Midbrain (tissue), 1 donor: Measurements from ENCODE around the gene INO80B.
"Not testable (repeated sequence)": the region's sequence is repeated elsewhere in the genome, so short reads cannot be mapped to it uniquely, and the experiment has no call there.

Experiments
- DNase-seq: peaks from one replicate; lab custom pipeline; 2025; lab: John Stamatoyannopoulos, UW

INO80B gene

GRCh38 chr2:74481961-74482800 is 27.3 kb downstream of the INO80B start:
- peak; percentile 76 for DNase-seq

- DNase-seq: peak; percentile 96
These were observed 28.2 kb downstream of the INO80B start, which contains the start of the genes CCDC142 and TTC31 for GRCh38 chr2:74482801-74483674. TSS of gene CCDC142 (minus strand) at chr2:74482998. CDS start at chr2:74482837, 161 bp downstream. TSS of gene TTC31 (plus strand) at chr2:74483081. CDS start at chr2:74483096, 15 bp downstream.

GRCh38 chr2:74483675-74484164 is 28.8 kb downstream of the INO80B start:
- not testable (repeated sequence) for DNase-seq

GRCh38 chr2:74486141-74486540 is 31.3 kb downstream of the INO80B start:
- no peak for DNase-seq

GRCh38 chr2:74488643-74489481 is 34.0 kb downstream of the INO80B start:
- DNase-seq: no peak

GRCh38 chr2:74489906-74490305 is 35.0 kb downstream of the INO80B start:
- DNase-seq: no peak

- DNase-seq: no peak
These were observed 37.0 kb downstream of the INO80B start for GRCh38 chr2:74491648-74492544.

- no peak for DNase-seq
These were observed 38.7 kb downstream of the INO80B start for GRCh38 chr2:74493546-74493945.

- DNase-seq: no peak
These were observed 40.6 kb downstream of the INO80B start for GRCh38 chr2:74495440-74495839.

GRCh38 chr2:74496997-74497776 is 42.3 kb downstream of the INO80B start:
- no peak for DNase-seq

GRCh38 chr2:74497777-74498499 is 43.1 kb downstream of the INO80B start:
- DNase-seq: no peak

GRCh38 chr2:74498500-74499266 is 43.8 kb downstream of the INO80B start:
- DNase-seq: no peak

- DNase-seq: no peak
These were observed 44.5 kb downstream of the INO80B start, which contains the start of gene LBX2 for GRCh38 chr2:74499267-74499939. TSS of gene LBX2 (minus strand) at chr2:74499603. CDS start at chr2:74499537, 66 bp downstream.

GRCh38 chr2:74499940-74500577 is 45.2 kb downstream of the INO80B start:
- DNase-seq: no peak

- no peak for DNase-seq
These were observed 45.7 kb downstream of the INO80B start for GRCh38 chr2:74500578-74500946.

- DNase-seq: no peak
These were observed 46.6 kb downstream of the INO80B start for GRCh38 chr2:74501335-74502071.
